Measurements from ENCODE around the gene FEZ2. TPM values are rescaled to one million over a fixed set of nuclear protein-coding genes. Genes with fewer than 3 reads are reported as not detected.

The FEZ2 gene
- total RNA-seq, 1 donor from 2014 or later = 39.3 TPM

- intact Hi-C loops (cut with DNase I) = no loop called here
- Histone ChIP-seq H3K27ac (no peak overlapping the region), H3K4me3 (no peak overlapping the region), H3K4me1 (no peaks in the 10 kb centered on the region), H3K36me3 (no peaks in the 10 kb centered on the region), H3K27me3 (no peaks in the 10 kb centered on the region), H3K9me3 (no peaks in the 10 kb centered on the region)
- TF ChIP-seq CTCF (IDR thresholded peaks at IDR 0.05) = no peak
- TF ChIP-seq POLR2AphosphoS5 (IDR thresholded peaks at IDR 0.05; ENCODE audit: insufficient read depth in 1 of 2, low read depth in 1 of 2) = no peak
- no peak for TF ChIP-seq POLR2A (IDR thresholded peaks at IDR 0.05)
- no peak for DNase-seq (ENCODE audit: extremely low spot score in 2 of 2)
Measured at GRCh38 chr2:36615222-36615621, 17.3 kb upstream of the FEZ2 start.

- Histone ChIP-seq H3K4me1 (no peaks in the 10 kb centered on the region), H3K27me3 (no peaks in the 10 kb centered on the region), H3K36me3 (no peaks in the 10 kb centered on the region), H3K9me3 (no peaks in the 10 kb centered on the region), H3K27ac (no peak overlapping the region), H3K4me3 (no peak overlapping the region)
- DNase-seq (ENCODE audit: extremely low spot score in 2 of 2) = no peak
- intact Hi-C loops (cut with DNase I) = no loop called here
- TF ChIP-seq POLR2AphosphoS5 (IDR thresholded peaks at IDR 0.05; ENCODE audit: insufficient read depth in 1 of 2, low read depth in 1 of 2) (no peak), POLR2A (IDR thresholded peaks at IDR 0.05) (no peak), CTCF (IDR thresholded peaks at IDR 0.05) (no peak)
Measured at GRCh38 chr2:36613801-36614200, 15.8 kb upstream of the FEZ2 start.

GRCh38 chr2:36611316-36611990 is 13.5 kb upstream of the FEZ2 start:
- intact Hi-C loops (cut with DNase I) = no loop called here
- no peak for TF ChIP-seq POLR2AphosphoS5 (IDR thresholded peaks at IDR 0.05; ENCODE audit: insufficient read depth in 1 of 2, low read depth in 1 of 2)
- no peak for TF ChIP-seq CTCF (IDR thresholded peaks at IDR 0.05)
- TF ChIP-seq POLR2A (IDR thresholded peaks at IDR 0.05) = no peak
- no peak for DNase-seq (ENCODE audit: extremely low spot score in 2 of 2)
- H3K36me3 ChIP-seq = no peaks in the 10 kb centered on the region
- no peaks in the 10 kb centered on the region for H3K27me3 ChIP-seq
- no peaks in the 10 kb centered on the region for H3K9me3 ChIP-seq
- H3K4me3 ChIP-seq = no peak overlapping the region
- no peak overlapping the region for H3K27ac ChIP-seq
- no peaks in the 10 kb centered on the region for H3K4me1 ChIP-seq

- Histone ChIP-seq H3K27ac (no peak overlapping the region), H3K27me3 (no peaks in the 10 kb centered on the region), H3K4me1 (no peaks in the 10 kb centered on the region), H3K36me3 (no peaks in the 10 kb centered on the region), H3K4me3 (no peak overlapping the region), H3K9me3 (no peaks in the 10 kb centered on the region)
- intact Hi-C loops (cut with DNase I) = no loop called here
- TF ChIP-seq CTCF (IDR thresholded peaks at IDR 0.05) = no peak
- TF ChIP-seq POLR2A (IDR thresholded peaks at IDR 0.05) = no peak
- TF ChIP-seq POLR2AphosphoS5 (IDR thresholded peaks at IDR 0.05; ENCODE audit: insufficient read depth in 1 of 2, low read depth in 1 of 2) = no peak
- DNase-seq (ENCODE audit: extremely low spot score in 2 of 2) = no peak
Measured at GRCh38 chr2:36609507-36609906, 11.5 kb upstream of the FEZ2 start.

GRCh38 chr2:36607947-36608346 is 10.0 kb upstream of the FEZ2 start:
- Histone ChIP-seq H3K4me1 (no peaks in the 10 kb centered on the region), H3K4me3 (no peak overlapping the region), H3K9me3 (no peaks in the 10 kb centered on the region), H3K36me3 (no peaks in the 10 kb centered on the region), H3K27me3 (no peaks in the 10 kb centered on the region), H3K27ac (no peak overlapping the region)
- DNase-seq (ENCODE audit: extremely low spot score in 2 of 2) = no peak
- TF ChIP-seq POLR2AphosphoS5 (IDR thresholded peaks at IDR 0.05; ENCODE audit: insufficient read depth in 1 of 2, low read depth in 1 of 2) = no peak
- no peak for TF ChIP-seq POLR2A (IDR thresholded peaks at IDR 0.05)
- no peak for TF ChIP-seq CTCF (IDR thresholded peaks at IDR 0.05)
- intact Hi-C loops (cut with DNase I) = no loop called here

All from vagina (tissue), 2 donors.